GM10847 (cell line): ENCODE data around the gene RCAN1.

Experiments used
- POLR2A ChIP-seq: IDR thresholded peaks from 2 replicates; pipeline ENCODE4 v1.6.1; 2011; ENCODE audit not compliant: insufficient read length; ENCODE audit errors: extremely low read depth

Gene RCAN1

GRCh38 chr21:34569381-34569979, 45.4 kb downstream of the RCAN1 start:
- TF ChIP-seq POLR2A = no peak

- TF ChIP-seq POLR2A = no peak
Measured at GRCh38 chr21:34567604-34568155, 47.2 kb downstream of the RCAN1 start.

- no peak for TF ChIP-seq POLR2A
Measured at GRCh38 chr21:34565238-34565637, 49.7 kb downstream of the RCAN1 start.

- no peak for TF ChIP-seq POLR2A
Measured at GRCh38 chr21:34561806-34562205, 53.1 kb downstream of the RCAN1 start.

GRCh38 chr21:34560609-34561008, 54.3 kb downstream of the RCAN1 start:
- TF ChIP-seq POLR2A = no peak

- TF ChIP-seq POLR2A = no peak
Measured at GRCh38 chr21:34560021-34560420, 54.9 kb downstream of the RCAN1 start.

- no peak for TF ChIP-seq POLR2A
Measured at GRCh38 chr21:34559089-34559631, 55.8 kb downstream of the RCAN1 start.

- no peak for TF ChIP-seq POLR2A
Measured at GRCh38 chr21:34558166-34558565, 56.7 kb downstream of the RCAN1 start.

- no peak for TF ChIP-seq POLR2A
Measured at GRCh38 chr21:34557261-34557660, 57.7 kb downstream of the RCAN1 start.

GRCh38 chr21:34554227-34554626, 60.7 kb downstream of the RCAN1 start:
- no peak for TF ChIP-seq POLR2A

- no peak for TF ChIP-seq POLR2A
Measured at GRCh38 chr21:34553151-34553952, 61.6 kb downstream of the RCAN1 start.

- TF ChIP-seq POLR2A = no peak
Measured at GRCh38 chr21:34552360-34553098, 62.4 kb downstream of the RCAN1 start.

GRCh38 chr21:34550182-34550799, 64.6 kb downstream of the RCAN1 start:
- TF ChIP-seq POLR2A = no peak

GRCh38 chr21:34548781-34549376, 66.0 kb downstream of the RCAN1 start:
- TF ChIP-seq POLR2A = no peak

GRCh38 chr21:34546542-34546941, 68.4 kb downstream of the RCAN1 start:
- TF ChIP-seq POLR2A = no peak
